HUES64 (cell line): ENCODE data around the gene WDR83.
"Not testable (repeated sequence)": the region's sequence is repeated elsewhere in the genome, so short reads cannot be mapped to it uniquely, and the experiment has no call there.

Experiments
- H3K27ac ChIP-seq: 2 replicates; pipeline ENCODE4 v1.7.0; 2013; ENCODE audit warnings: low read depth, low read length, inconsistent platforms
- H3K27me3 ChIP-seq: 2 replicates; pipeline ENCODE4 v1.6.1; 2013; ENCODE audit warnings: mild to moderate bottlenecking, low read length; ENCODE audit not compliant: insufficient read depth
- H3K36me3 ChIP-seq: 2 replicates; pipeline ENCODE4 v1.6.1; 2013; ENCODE audit warnings: mild to moderate bottlenecking, low read length; ENCODE audit not compliant: insufficient read depth
- H3K4me1 ChIP-seq: 2 replicates; pipeline ENCODE4 v1.6.1; 2013; ENCODE audit warnings: mild to moderate bottlenecking, low read length, moderate library complexity; ENCODE audit not compliant: insufficient read depth
- H3K4me3 ChIP-seq: 2 replicates; pipeline ENCODE4 v1.5.1; 2013; ENCODE audit warnings: mild to moderate bottlenecking, low read length, moderate library complexity
- H3K9ac ChIP-seq: 2 replicates; pipeline ENCODE4 v1.6.1; 2013; ENCODE audit warnings: mild to moderate bottlenecking, low read depth, low read length
- H3K9me3 ChIP-seq: 2 replicates; pipeline ENCODE4 v1.6.1; 2013; ENCODE audit warnings: low read depth, low read length; ENCODE audit not compliant: insufficient read depth
- WGBS: fragments of 150-250, 120-280 bp; methylation state at CpG from one replicate; pipeline ENCODE4 v1.1.7; 2013; ENCODE audit warnings: missing lambda C conversion rate; 5-methylcytosine and 5-hydroxymethylcytosine counted together

WDR83 gene

DNA sequence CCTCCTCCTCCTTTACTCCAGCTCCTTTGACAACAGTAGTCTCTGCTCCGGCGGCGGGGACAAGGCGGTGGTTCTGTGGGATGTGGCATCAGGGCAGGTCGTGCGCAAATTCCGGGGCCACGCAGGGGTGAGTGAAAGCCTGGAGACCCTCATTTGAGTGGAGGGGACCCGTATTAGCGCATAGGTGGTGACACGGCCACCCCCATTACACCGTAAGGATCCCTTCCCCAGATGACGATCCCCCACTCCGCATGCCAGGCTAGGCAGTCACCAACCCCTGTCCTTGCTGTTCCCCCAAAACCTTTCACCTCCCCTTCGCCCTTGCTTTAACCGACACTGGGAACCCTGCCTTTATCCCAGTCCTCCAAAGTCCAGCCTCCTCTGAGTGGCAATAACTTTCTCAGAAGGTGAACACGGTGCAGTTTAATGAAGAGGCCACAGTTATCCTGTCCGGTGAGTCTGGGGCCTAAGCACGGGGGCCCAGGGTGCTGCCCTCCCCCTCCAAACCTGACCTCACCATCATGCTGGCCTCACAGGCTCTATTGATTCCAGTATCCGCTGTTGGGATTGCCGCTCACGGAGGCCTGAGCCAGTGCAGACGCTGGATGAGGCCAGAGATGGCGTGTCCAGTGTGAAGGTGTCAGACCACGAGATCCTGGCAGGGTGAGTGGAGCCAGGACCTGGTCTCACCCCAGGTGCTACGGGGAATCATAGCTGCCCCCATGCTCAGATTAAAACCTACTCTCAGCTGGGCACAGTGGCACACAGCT is 3.7 kb downstream of the WDR83 start:
- no peaks in the 10 kb centered on the region for H3K9me3 ChIP-seq
- H3K27me3 ChIP-seq: no peaks in the 10 kb centered on the region
- peak overlapping the region; percentile 76 for H3K4me3 ChIP-seq
- H3K9ac ChIP-seq: peak overlapping the region; percentile 92
- H3K4me1 ChIP-seq: no peaks in the 10 kb centered on the region; the same call in 1 of the 2 replicates
- WGBS: 56% methylated on average over 26 of the region's 26 CpGs
- peaks cover 38% of the 10 kb centered on the region for H3K36me3 ChIP-seq
- H3K27ac ChIP-seq: peak overlapping the region; percentile 98

DNA sequence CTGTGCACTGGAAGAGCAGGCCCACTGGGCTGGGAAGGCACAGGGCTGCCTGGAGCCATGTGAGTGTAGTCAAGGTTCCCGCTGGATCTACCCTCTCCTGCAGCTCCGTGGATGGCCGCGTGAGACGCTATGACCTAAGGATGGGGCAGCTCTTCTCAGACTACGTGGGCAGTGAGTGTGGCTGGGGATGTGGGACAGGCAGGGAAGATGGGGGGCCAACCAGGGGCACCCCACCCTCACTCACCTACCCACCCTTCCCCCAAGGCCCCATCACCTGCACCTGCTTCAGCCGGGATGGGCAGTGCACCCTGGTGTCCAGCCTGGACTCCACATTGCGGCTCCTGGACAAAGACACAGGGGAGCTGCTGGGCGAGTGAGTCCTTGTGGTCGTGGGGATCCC is 6.1 kb downstream of the WDR83 start:
- no peak overlapping the region for H3K27ac ChIP-seq
- no peaks in the 10 kb centered on the region for H3K9me3 ChIP-seq
- H3K27me3 ChIP-seq: no peaks in the 10 kb centered on the region
- no peak overlapping the region for H3K9ac ChIP-seq
- H3K4me3 ChIP-seq: no peak overlapping the region
- WGBS: 97% methylated on average over 10 of the region's 10 CpGs
- no peaks in the 10 kb centered on the region; the same call in 1 of the 2 replicates for H3K4me1 ChIP-seq
- H3K36me3 ChIP-seq: peaks cover 61% of the 10 kb centered on the region

DNA sequence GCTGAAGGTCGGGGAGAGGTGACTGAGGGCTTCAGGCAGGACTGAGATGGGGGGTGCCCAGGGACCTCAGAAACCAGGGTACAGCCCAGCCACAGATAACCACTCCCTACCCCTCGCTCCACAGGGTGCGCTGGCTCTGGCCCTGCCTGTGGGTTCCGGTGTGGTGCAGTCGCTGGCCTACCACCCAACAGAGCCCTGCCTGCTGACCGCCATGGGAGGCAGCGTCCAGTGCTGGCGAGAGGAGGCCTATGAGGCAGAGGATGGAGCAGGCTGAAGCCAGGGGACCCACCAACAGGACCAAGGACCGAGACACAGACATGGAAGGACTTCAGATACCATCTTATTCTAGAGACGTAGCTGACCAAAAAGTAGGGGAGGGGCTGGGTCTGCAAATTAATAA is 8.8 kb downstream of the WDR83 start:
- Histone ChIP-seq H3K27ac (no peak overlapping the region), H3K9ac (no peak overlapping the region), H3K36me3 (peaks cover 81% of the 10 kb centered on the region), H3K9me3 (no peaks in the 10 kb centered on the region), H3K4me3 (no peak overlapping the region), H3K4me1 (no peaks in the 10 kb centered on the region; the same call in 1 of the 2 replicates), H3K27me3 (no peaks in the 10 kb centered on the region)
- 95% methylated on average over 10 of the region's 10 CpGs for WGBS

DNA sequence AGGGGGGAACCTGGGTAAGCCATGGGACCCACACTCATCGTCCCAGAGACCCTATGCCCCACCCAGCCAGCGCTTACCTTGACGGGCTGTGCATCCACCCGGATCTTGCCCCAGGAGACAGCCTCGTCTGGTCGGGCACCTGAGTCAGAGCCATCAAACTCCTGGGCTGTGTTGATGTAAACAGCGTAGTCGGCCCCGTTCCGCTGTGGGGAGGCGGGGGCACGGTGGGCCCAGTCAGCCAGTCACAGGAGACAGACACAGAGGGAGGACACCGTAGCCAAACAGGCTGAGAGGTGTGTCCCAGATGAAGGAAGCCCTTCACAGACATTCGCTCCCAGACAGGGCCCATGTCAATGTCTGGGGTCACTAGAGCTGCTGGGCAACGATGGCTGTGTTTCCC is 9.3 kb downstream of the WDR83 start:
- H3K27ac ChIP-seq: no peak overlapping the region
- H3K4me1 ChIP-seq: no peaks in the 10 kb centered on the region
- H3K9me3 ChIP-seq: no peaks in the 10 kb centered on the region
- no peak overlapping the region for H3K4me3 ChIP-seq
- no peaks in the 10 kb centered on the region for H3K27me3 ChIP-seq
- H3K9ac ChIP-seq: no peak overlapping the region
- peaks cover 81% of the 10 kb centered on the region for H3K36me3 ChIP-seq
- 96% methylated on average over 15 of the region's 15 CpGs for WGBS

DNA sequence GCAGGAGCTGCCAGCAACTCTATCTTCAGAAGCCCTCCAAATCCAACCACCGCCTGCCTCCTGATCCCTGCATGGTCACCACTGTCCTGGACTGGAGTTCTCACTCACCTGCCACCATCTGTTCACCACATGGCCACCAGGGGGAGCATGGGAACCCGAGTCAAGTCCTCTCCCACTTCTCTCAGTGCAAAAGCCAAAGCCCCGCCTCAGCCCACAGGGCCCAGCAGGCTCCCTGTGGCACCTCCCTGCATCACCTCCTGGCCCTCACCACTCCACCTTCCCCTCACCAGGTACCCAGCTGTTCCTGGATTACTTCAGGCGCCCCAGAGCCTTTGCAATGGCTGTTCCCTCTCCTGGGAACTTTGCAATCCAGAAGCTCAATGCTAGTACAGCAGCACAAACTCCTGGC is 9.8 kb downstream of the WDR83 start:
- Histone ChIP-seq H3K9me3 (no peaks in the 10 kb centered on the region), H3K27ac (no peak overlapping the region), H3K27me3 (no peaks in the 10 kb centered on the region), H3K36me3 (peaks cover 81% of the 10 kb centered on the region), H3K4me1 (no peaks in the 10 kb centered on the region), H3K9ac (no peak overlapping the region), H3K4me3 (no peak overlapping the region)
- 21% methylated on average over 4 of the region's 4 CpGs for WGBS

DNA sequence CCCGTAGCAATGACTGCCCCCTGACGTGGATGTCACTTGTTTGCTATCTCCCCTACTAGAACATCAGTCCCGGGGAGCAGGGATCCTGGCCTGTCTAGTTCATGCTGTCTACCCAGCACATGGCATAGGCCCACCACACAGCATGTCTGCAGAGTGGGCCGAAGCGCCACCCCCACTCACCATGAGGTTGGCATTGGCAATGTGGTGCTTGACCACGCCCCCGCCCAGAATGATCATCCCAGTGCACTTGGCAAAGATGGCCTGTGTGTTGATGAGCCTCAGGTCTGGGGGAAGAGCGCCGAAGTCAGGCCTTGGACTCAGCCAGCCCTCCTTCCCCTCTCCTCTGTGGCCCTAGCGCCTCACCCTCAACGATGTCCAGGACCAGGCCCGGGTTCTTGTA is 10.3 kb downstream of the WDR83 start:
- 95% methylated on average over 12 of the region's 12 CpGs for WGBS
- H3K36me3 ChIP-seq: peaks cover 78% of the 10 kb centered on the region

DNA sequence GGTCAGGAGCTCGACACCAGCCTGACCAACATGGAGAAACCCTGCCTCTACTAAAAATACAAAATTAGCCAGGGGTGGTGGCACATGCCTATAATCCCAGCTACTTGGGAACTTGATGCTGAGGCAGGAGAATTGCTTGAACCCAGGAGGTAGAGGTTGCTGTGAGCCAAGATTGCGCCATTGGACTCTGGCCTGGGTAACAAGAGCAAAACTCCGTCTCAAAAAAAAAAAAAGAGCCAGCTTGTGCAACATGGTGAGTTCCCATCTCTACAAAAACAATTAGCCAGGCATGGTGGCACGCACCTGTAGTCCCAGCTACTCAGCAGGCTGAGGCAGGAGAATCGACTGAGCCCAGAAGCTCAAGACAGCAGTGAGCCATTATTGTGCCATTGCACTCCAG is 11.4 kb downstream of the WDR83 start:
- not testable (repeated sequence) for H3K9ac ChIP-seq, H3K27ac ChIP-seq, H3K27me3 ChIP-seq, H3K9me3 ChIP-seq, H3K4me1 ChIP-seq, H3K4me3 ChIP-seq
- 97% methylated on average over 5 of the region's 5 CpGs for WGBS
- peaks cover 70% of the 10 kb centered on the region for H3K36me3 ChIP-seq

More for the DNA sequence above, 10.3 kb downstream of the WDR83 start:
- Histone ChIP-seq H3K4me3 (no peak overlapping the region), H3K27ac (no peak overlapping the region), H3K9ac (no peak overlapping the region), H3K4me1 (no peaks in the 10 kb centered on the region), H3K9me3 (no peaks in the 10 kb centered on the region), H3K27me3 (no peaks in the 10 kb centered on the region)

DNA sequence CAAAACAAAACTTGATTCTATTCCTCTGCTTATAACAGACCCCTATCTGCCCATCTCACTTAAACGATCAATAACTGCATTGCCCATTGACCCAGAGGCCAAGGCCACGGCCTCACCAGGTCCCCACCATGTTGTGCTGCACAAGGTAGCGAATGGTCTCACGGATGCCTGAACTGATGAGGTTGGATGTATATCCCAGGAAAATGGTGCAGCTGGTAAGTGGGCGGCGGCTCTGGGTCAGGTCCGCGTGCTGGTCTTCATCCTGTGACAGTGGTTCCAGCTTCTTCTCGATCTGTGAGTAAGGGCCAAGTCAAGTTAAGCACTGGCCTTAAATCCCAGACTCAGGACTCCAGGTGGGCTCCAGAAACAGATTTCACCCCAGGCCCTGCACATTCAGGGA is 13.4 kb downstream of the WDR83 start:
- Histone ChIP-seq H3K27ac (no peak overlapping the region), H3K4me1 (no peaks in the 10 kb centered on the region), H3K36me3 (peaks cover 50% of the 10 kb centered on the region), H3K27me3 (no peaks in the 10 kb centered on the region), H3K9me3 (no peaks in the 10 kb centered on the region), H3K9ac (no peak overlapping the region), H3K4me3 (no peak overlapping the region)
- 96% methylated on average over 9 of the region's 9 CpGs for WGBS

DNA sequence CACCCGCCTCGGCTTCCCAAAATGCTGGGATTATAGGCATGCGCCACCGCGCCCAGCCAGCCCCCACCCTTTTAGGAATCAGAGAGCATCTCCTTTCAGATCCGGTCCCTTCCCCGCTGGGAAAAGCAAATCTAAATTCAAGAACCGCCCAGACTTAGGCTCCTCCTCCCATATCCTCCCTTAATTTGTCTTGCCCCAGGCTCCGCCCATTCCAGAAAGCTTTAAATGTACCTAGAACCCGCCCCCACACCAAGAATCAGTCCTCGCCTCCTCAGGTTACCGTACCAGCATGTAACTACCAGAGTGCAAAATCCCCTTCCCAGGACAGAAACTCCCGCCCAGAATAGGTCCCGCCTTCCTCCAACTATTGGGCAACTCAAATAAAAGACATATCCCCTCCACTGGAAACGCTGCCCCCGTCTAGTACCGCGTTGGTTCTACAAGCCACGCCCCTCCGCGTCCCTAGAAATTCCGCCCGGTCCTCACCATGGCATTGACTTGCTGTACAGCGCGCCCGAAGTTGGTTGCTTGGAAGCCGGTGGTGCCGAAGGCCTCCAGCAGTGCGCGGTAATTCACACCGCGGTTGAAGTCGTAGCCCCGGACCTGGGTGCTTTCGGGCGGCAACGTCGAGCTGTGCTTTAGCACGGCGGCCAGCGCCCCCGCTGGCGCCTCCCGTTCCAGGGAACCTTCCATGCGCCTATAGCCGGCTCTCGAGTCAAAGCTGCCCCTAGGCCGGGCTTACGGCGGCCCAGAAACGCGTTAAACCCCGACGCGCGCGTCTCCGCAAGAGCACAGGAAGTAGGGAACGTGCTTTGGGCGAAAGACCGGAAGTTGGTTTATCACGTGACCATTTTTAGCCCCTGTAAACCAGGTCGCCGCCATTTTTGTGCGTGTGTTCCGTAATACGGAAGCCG is 14.7 kb downstream of the WDR83 start, which contains the start of gene DHPS:
Gene DHPS, minus strand, starts transcription at position 807 of the 914 bp plus-strand sequence. Its CDS starts 114 bp downstream, at position 693.
- H3K9ac ChIP-seq: peak within 1 kb of the TSS; percentile 99
- WGBS: under 1% methylated on average over 68 of the region's 68 CpGs

DNA sequence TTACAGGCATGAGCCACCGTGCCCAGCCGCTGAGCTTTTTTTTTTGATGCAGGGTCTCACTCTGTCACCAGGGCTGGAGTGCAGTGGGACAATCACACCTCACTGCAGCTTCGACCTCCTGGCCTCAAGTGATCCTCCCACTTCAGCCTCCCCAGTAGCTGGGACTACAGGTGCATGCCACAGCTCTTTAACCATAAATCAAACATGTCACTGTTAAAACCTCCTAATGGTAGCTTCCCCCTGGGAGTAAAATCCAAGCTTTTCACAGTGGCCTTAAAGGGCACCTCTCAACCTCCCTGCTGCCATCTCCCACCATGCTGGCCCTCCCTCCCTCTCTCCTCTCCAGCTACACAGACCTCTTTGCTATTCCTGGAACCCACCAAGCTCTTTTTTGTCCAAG is 19.2 kb downstream of the WDR83 start:
- Histone ChIP-seq H3K36me3 (no peaks in the 10 kb centered on the region), H3K27ac (no peak overlapping the region), H3K27me3 (no peaks in the 10 kb centered on the region), H3K4me3 (no peak overlapping the region), H3K9ac (no peak overlapping the region), H3K4me1 (no peaks in the 10 kb centered on the region), H3K9me3 (no peaks in the 10 kb centered on the region)
- 94% methylated on average over 3 of the region's 3 CpGs for WGBS

More for the DNA sequence above, 14.7 kb downstream of the WDR83 start, which contains the start of gene DHPS:
- Histone ChIP-seq H3K4me3 (peak within 1 kb of the TSS; percentile 91), H3K27me3 (no peaks in the 10 kb centered on the region), H3K4me1 (no peaks in the 10 kb centered on the region), H3K27ac (peak within 1 kb of the TSS; percentile 99), H3K9me3 (no peaks in the 10 kb centered on the region), H3K36me3 (peaks cover 37% of the 10 kb centered on the region)
